ENCODE data around the gene VOPP1. TPM values are rescaled to one million over a fixed set of nuclear protein-coding genes. Genes with fewer than 3 reads are reported as not detected.
"Not testable (repeated sequence)": the region's sequence is repeated elsewhere in the genome, so short reads cannot be mapped to it uniquely, and the experiment has no call there.

VOPP1 gene
- total RNA-seq, 1 donor from 2014 or later, result 94.1 TPM

GRCh38 chr7:55512635-55513191, 59.6 kb downstream of the VOPP1 start:
- no peak for DNase-seq (ENCODE audit: low read depth in 2 of 2)

GRCh38 chr7:55510621-55511020, 61.7 kb downstream of the VOPP1 start:
- DNase-seq (ENCODE audit: low read depth in 2 of 2), result no peak

- DNase-seq (ENCODE audit: low read depth in 2 of 2), result not testable (repeated sequence)
Observed at GRCh38 chr7:55510206-55510605, 62.1 kb downstream of the VOPP1 start.

GRCh38 chr7:55509322-55509721, 63.0 kb downstream of the VOPP1 start:
- peak in 1 of 2 donors; percentile 23 for DNase-seq (ENCODE audit: low read depth in 2 of 2)

GRCh38 chr7:55508221-55509011, 63.9 kb downstream of the VOPP1 start:
- DNase-seq (ENCODE audit: low read depth in 2 of 2), result no peak

- no peak for DNase-seq (ENCODE audit: low read depth in 2 of 2)
Observed at GRCh38 chr7:55507743-55508142, 64.6 kb downstream of the VOPP1 start.

- no peak for DNase-seq (ENCODE audit: low read depth in 2 of 2)
Observed at GRCh38 chr7:55504967-55505658, 67.2 kb downstream of the VOPP1 start.

- peak in 1 of 2 donors; percentile 5 for DNase-seq (ENCODE audit: low read depth in 2 of 2)
Observed at GRCh38 chr7:55504093-55504859, 68.0 kb downstream of the VOPP1 start.

- DNase-seq (ENCODE audit: low read depth in 2 of 2), result no peak
Observed at GRCh38 chr7:55502858-55503440, 69.4 kb downstream of the VOPP1 start.

GRCh38 chr7:55502124-55502857, 70.0 kb downstream of the VOPP1 start:
- DNase-seq (ENCODE audit: low read depth in 2 of 2), result no peak

- no peak for DNase-seq (ENCODE audit: low read depth in 2 of 2)
Observed at GRCh38 chr7:55501611-55502010, 70.7 kb downstream of the VOPP1 start.

- DNase-seq (ENCODE audit: low read depth in 2 of 2), result no peak
Observed at GRCh38 chr7:55500117-55500756, 72.1 kb downstream of the VOPP1 start.

- DNase-seq (ENCODE audit: low read depth in 2 of 2), result no peak
Observed at GRCh38 chr7:55499591-55499990, 72.7 kb downstream of the VOPP1 start.

GRCh38 chr7:55498770-55499169, 73.5 kb downstream of the VOPP1 start:
- DNase-seq (ENCODE audit: low read depth in 2 of 2), result no peak

- DNase-seq (ENCODE audit: low read depth in 2 of 2), result no peak
Observed at GRCh38 chr7:55498142-55498541, 74.2 kb downstream of the VOPP1 start.

- DNase-seq (ENCODE audit: low read depth in 2 of 2), result no peak
Observed at GRCh38 chr7:55497521-55497920, 74.8 kb downstream of the VOPP1 start.

GRCh38 chr7:55496906-55497305, 75.4 kb downstream of the VOPP1 start:
- DNase-seq (ENCODE audit: low read depth in 2 of 2), result no peak

- DNase-seq (ENCODE audit: low read depth in 2 of 2), result no peak
Observed at GRCh38 chr7:55494951-55495350, 77.4 kb downstream of the VOPP1 start.

GRCh38 chr7:55493408-55493807, 78.9 kb downstream of the VOPP1 start:
- DNase-seq (ENCODE audit: low read depth in 2 of 2), result no peak

GRCh38 chr7:55491346-55491745, 81.0 kb downstream of the VOPP1 start:
- DNase-seq (ENCODE audit: low read depth in 2 of 2), result no peak

Measured in dermis microvascular lymphatic vessel endothelial cell (primary cell).